A549 (cell line): Measurements from ENCODE around the gene ERVMER34-1.

Experiments
- BHLHE40 ChIP-seq: IDR thresholded peaks from 2 replicates; pipeline ENCODE4 v1.6.1; 2012; ENCODE audit warnings: low read depth, low read length, inconsistent platforms
- EP300 ChIP-seq, 2 experiments: fragments of >200 bp; sonication (Bioruptor Twin); formaldehyde crosslinking; IDR thresholded peaks; 2 replicates in 1 of 2; 3 replicates in 1 of 2; pipeline ENCODE4 v1.6.1; 2016 to 2017
- JUN ChIP-seq, 2 experiments: fragments of >200 bp; sonication (Bioruptor Twin); formaldehyde crosslinking; IDR thresholded peaks; 2 replicates in 1 of 2; 3 replicates in 1 of 2; pipeline ENCODE4 v1.6.1; 2016 to 2017
- MAFK ChIP-seq: fragments of 450-650 bp; IDR thresholded peaks from 2 replicates; pipeline ENCODE4 v1.6.1; 2014; ENCODE audit not compliant: partially characterized antibody
- MAZ ChIP-seq: fragments of 150-350 bp; IDR thresholded peaks from 2 replicates; pipeline ENCODE4 v1.6.1; 2014; ENCODE audit warnings: antibody characterized with exemption, low read depth, low read length, borderline replicate concordance
- POLR2A ChIP-seq: IDR thresholded peaks from 2 replicates; pipeline ENCODE4 v1.6.1; 2012; ENCODE audit warnings: mild to moderate bottlenecking, low read length
- RFX5 ChIP-seq: fragments of 450-650 bp; IDR thresholded peaks from 2 replicates; pipeline ENCODE4 v1.7.1; 2014; ENCODE audit warnings: antibody characterized with exemption, mild to moderate bottlenecking, moderate library complexity
- ZSCAN20 ChIP-seq: fragments of 250-450 bp; sonication (Bioruptor Pico); IDR thresholded peaks from 2 replicates; pipeline ENCODE4 v1.8.0; 2022; ENCODE audit warnings: mild to moderate bottlenecking, moderate library complexity
- TF ChIP-seq, protein P1 (sequence below): fragments of >200 bp; sonication (Bioruptor Twin); formaldehyde crosslinking; IDR thresholded peaks from 3 replicates; pipeline ENCODE4 v1.5.1; 2016

DNA sequence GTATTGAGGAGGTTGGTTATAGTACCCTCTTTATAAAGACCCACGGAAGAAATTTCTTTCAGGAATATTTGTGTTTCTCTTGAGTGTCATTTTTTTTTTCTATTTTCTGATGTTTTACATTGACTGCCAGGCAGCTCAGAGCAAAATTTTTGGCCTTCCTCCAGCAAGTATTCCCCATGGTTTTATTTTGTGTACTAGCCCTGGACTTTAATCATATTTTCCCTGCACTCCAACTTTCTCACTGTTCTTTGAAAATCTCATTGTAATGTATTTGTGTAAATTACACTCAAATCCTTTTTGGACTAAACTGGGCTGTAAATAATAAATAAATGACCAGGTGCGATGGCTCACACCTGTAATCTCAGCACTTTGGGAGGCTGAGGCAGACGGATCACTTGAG lies 46.6 kb downstream of the ERVMER34-1 start:
- TF ChIP-seq POLR2A: no peak
- no peak for TF ChIP-seq JUN (IDR thresholded peaks at IDR 0.05)
- TF ChIP-seq EP300 (IDR thresholded peaks at IDR 0.05): no peak
- TF ChIP-seq, protein P1, sequence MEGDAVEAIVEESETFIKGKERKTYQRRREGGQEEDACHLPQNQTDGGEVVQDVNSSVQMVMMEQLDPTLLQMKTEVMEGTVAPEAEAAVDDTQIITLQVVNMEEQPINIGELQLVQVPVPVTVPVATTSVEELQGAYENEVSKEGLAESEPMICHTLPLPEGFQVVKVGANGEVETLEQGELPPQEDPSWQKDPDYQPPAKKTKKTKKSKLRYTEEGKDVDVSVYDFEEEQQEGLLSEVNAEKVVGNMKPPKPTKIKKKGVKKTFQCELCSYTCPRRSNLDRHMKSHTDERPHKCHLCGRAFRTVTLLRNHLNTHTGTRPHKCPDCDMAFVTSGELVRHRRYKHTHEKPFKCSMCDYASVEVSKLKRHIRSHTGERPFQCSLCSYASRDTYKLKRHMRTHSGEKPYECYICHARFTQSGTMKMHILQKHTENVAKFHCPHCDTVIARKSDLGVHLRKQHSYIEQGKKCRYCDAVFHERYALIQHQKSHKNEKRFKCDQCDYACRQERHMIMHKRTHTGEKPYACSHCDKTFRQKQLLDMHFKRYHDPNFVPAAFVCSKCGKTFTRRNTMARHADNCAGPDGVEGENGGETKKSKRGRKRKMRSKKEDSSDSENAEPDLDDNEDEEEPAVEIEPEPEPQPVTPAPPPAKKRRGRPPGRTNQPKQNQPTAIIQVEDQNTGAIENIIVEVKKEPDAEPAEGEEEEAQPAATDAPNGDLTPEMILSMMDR: no peak
- no peak for TF ChIP-seq MAFK
- no peak for TF ChIP-seq BHLHE40
- TF ChIP-seq MAZ: no peak
- no peak for TF ChIP-seq RFX5
- TF ChIP-seq ZSCAN20 (CRISPR knock-in tag): no peak
